PC-3 (cell line): ENCODE measurements around the gene CPD. TPM values are rescaled to one million over a fixed set of nuclear protein-coding genes. Genes with fewer than 3 reads are reported as not detected.

Experiments used
- ATAC-seq: fragments of 200-7000 bp; cut with Tn5 transposase; 2 replicates; pipeline ENCODE4 v1.9.1; 2020; ENCODE audit warnings: mild to moderate bottlenecking, moderate library complexity
- BruUV-seq: library from RNA; stranded (reverse); fragments of 400-500 nt; replicated peaks from 2 replicates; lab custom pipeline; 2021; lab: Mats Ljungman, UMichigan
- CTCF ChIA-PET: fragments of 300-600 bp; sonication (Branson Sonifier 250); formaldehyde crosslinking; loops from one replicate; lab custom pipeline; 2022; ENCODE audit warnings: antibody characterized with exemption; lab: Charles Lee
- POLR2A ChIA-PET: fragments of 300-600 bp; sonication (Branson Sonifier 250); formaldehyde crosslinking; loops from one replicate; lab custom pipeline; 2022; ENCODE audit warnings: antibody characterized with exemption; ENCODE audit not compliant: unreplicated experiment; lab: Charles Lee
- DNase-seq: peaks from one replicate; pipeline ENCODE4 v3.0.0-alpha.2; 2015
- H2AFZ ChIP-seq: fragments of 300-600 bp; sonication (generic); 2 replicates; pipeline ENCODE4 v1.6.0; 2016; ENCODE audit warnings: antibody characterized with exemption, low read length
- H3F3A ChIP-seq: fragments of 300-600 bp; sonication (generic); one replicate; pipeline ENCODE4 v1.6.0; 2017; ENCODE audit warnings: antibody characterized with exemption, low read length, control low read depth, mild to moderate bottlenecking; ENCODE audit not compliant: unreplicated experiment
- H3K27ac ChIP-seq: fragments of 300-600 bp; sonication (generic); 2 replicates; pipeline ENCODE4 v1.5.1; 2016; ENCODE audit warnings: mild to moderate bottlenecking, low read length
- H3K27me3 ChIP-seq: fragments of 300-600 bp; sonication (generic); 2 replicates; pipeline ENCODE4 v1.6.1; 2016; ENCODE audit warnings: low read length, mixed read lengths
- H3K36me3 ChIP-seq: fragments of 300-600 bp; sonication (generic); 2 replicates; pipeline ENCODE4 v1.6.1; 2016; ENCODE audit warnings: low read depth, mixed run types, low read length, mixed read lengths
- H3K4me1 ChIP-seq: fragments of 300-600 bp; sonication (generic); 2 replicates; pipeline ENCODE4 v1.5.1; 2016; ENCODE audit warnings: low read length; ENCODE audit not compliant: insufficient read depth
- H3K4me2 ChIP-seq: fragments of 300-600 bp; sonication (generic); 2 replicates; pipeline ENCODE4 v1.6.0; 2016; ENCODE audit warnings: low read length
- H3K4me3 ChIP-seq: fragments of 300-600 bp; sonication (generic); 2 replicates; pipeline ENCODE4 v1.5.1; 2016; ENCODE audit warnings: mild to moderate bottlenecking, low read length, mixed read lengths
- H3K79me2 ChIP-seq: fragments of 300-600 bp; sonication (generic); 2 replicates; pipeline ENCODE4 v1.6.1; 2017; ENCODE audit warnings: low read length, mixed read lengths
- H3K9ac ChIP-seq: fragments of 300-600 bp; sonication (generic); 2 replicates; pipeline ENCODE4 v1.6.0; 2016; ENCODE audit warnings: mild to moderate bottlenecking, low read length
- H3K9me2 ChIP-seq: fragments of 300-600 bp; sonication (generic); replicated peaks from 2 replicates; pipeline ENCODE4 v1.6.1; 2016; ENCODE audit warnings: mixed run types, low read length, mixed read lengths
- H3K9me3 ChIP-seq: fragments of 300-600 bp; sonication (generic); 2 replicates; pipeline ENCODE4 v1.6.1; 2016; ENCODE audit warnings: low read length, mixed read lengths
- H4K20me1 ChIP-seq: fragments of 300-600 bp; sonication (generic); 2 replicates; pipeline ENCODE4 v1.6.1; 2016; ENCODE audit warnings: low read length, mixed read lengths
- EZH2 ChIP-seq: fragments of 300-600 bp; sonication (generic); IDR thresholded peaks from one replicate; pipeline ENCODE4 v1.6.1; 2017; ENCODE audit warnings: antibody characterized with exemption, mild to moderate bottlenecking, low read length; ENCODE audit not compliant: unreplicated experiment
- EZH2phosphoT487 ChIP-seq: fragments of 300-600 bp; sonication (generic); IDR thresholded peaks from 2 replicates; pipeline ENCODE4 v1.6.1; 2018; ENCODE audit warnings: mild to moderate bottlenecking, antibody characterized with exemption, low read length, borderline replicate concordance
- intact Hi-C: fragments of 100-400 bp; cut with micrococcal nuclease; formaldehyde crosslinking; loops from 2 replicates; pipeline ENCODE4 v1.9.0; 2023
- total RNA-seq: library from RNA; depleted of rRNA; stranded (reverse); fragments of >200 nt; gene quantifications from 2 replicates; pipeline ENCODE4 v1.2.3, GENCODE V29; 2014
- TF ChIP-seq, protein P1 (sequence below): fragments of 300-600 bp; sonication (generic); conservative IDR thresholded peaks from 2 replicates; pipeline ENCODE4 v1.5.1; 2017; ENCODE audit warnings: antibody characterized with exemption, low read depth, mild to moderate bottlenecking, low read length

CPD gene
- total RNA-seq, 1 experiment from 2014 or later = 30.9 TPM

DNA sequence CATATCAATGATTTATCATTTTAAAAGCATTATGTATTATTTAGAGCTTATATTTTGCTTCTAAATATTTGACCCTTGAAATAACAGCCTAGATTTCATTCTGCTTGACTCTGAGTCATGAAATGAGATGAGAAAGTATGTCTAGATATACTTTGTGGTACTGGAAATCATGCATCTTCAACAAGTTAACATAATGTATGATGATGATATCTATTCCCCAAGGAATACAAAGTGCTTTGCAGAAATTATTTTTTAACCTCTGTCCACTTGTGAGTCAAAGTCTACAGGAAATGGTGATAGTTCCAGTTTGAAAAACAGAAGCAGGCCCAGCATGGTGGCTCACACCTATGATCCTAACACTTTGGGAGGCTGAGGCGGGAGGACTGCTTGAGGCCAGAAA lies 134.6 kb downstream of the CPD start:
- Histone ChIP-seq H4K20me1 (no peaks in the 10 kb centered on the region), H3K4me3 (no peak overlapping the region), H3K79me2 (no peaks in the 10 kb centered on the region), H3F3A (no peaks in the 10 kb centered on the region), H3K36me3 (peaks cover 2% of the 10 kb centered on the region; the same call in 1 of the 2 replicates), H3K27ac (no peak overlapping the region), H3K9ac (no peak overlapping the region), H3K9me2 (no peaks in the 10 kb centered on the region), H3K4me1 (no peaks in the 10 kb centered on the region), H3K4me2 (no peak overlapping the region), H3K9me3 (no peaks in the 10 kb centered on the region), H3K27me3 (no peaks in the 10 kb centered on the region), H2AFZ (no peak overlapping the region)
- no peak for ATAC-seq
- intact Hi-C loops = no loop called here
- CTCF ChIA-PET = interaction anchor here (0.7 kb wide), 1 partner anchor 184 kb away, joined by 4 read pairs; no protein-coding TSS in a partner anchor
- POLR2A ChIA-PET = no interaction called here
- no TSS peak for BruUV-seq
- TF ChIP-seq EZH2 (no peak), EZH2phosphoT487 (no peak)
- TF ChIP-seq, protein P1, sequence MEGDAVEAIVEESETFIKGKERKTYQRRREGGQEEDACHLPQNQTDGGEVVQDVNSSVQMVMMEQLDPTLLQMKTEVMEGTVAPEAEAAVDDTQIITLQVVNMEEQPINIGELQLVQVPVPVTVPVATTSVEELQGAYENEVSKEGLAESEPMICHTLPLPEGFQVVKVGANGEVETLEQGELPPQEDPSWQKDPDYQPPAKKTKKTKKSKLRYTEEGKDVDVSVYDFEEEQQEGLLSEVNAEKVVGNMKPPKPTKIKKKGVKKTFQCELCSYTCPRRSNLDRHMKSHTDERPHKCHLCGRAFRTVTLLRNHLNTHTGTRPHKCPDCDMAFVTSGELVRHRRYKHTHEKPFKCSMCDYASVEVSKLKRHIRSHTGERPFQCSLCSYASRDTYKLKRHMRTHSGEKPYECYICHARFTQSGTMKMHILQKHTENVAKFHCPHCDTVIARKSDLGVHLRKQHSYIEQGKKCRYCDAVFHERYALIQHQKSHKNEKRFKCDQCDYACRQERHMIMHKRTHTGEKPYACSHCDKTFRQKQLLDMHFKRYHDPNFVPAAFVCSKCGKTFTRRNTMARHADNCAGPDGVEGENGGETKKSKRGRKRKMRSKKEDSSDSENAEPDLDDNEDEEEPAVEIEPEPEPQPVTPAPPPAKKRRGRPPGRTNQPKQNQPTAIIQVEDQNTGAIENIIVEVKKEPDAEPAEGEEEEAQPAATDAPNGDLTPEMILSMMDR = no peak
- DNase-seq = no peak

DNA sequence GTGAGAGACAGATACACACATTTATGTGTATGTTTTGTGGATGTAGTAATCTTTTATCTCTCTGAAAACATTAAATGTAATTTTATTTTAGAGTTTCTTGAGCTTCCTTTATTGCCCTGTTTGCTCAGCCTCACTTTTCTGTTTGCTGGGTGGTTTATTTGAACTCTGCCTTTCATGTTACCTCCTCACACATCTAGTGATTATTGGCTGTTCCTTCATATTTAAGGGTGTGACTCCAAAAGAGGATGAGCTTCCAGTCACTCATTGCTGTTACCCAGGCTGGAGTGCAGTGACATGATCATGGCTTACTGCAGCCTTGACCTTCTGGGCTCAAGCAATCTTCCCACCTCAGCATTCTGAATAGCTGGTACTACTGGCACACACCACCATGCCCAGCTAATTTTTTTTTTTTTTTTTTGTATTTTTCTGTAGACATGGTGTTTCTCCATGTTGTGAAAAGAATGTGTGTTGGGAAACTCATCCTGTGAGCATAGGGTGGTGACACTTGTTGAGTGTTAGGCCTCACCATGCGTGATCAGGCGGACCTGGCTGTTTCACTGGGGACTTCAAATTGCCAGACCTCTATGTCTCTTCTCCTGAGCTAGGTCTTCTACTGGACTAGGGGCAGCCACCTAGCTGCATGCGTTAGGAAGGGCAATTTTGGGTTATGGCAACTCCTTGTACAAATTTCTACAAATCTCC lies 136.3 kb downstream of the CPD start:
- Histone ChIP-seq H3K79me2 (no peaks in the 10 kb centered on the region), H3K27ac (no peak overlapping the region), H3K4me1 (no peaks in the 10 kb centered on the region), H3K9me2 (no peaks in the 10 kb centered on the region), H3K36me3 (peaks cover 2% of the 10 kb centered on the region; the same call in 1 of the 2 replicates), H3K4me2 (no peak overlapping the region), H4K20me1 (no peaks in the 10 kb centered on the region), H3K9me3 (no peaks in the 10 kb centered on the region), H2AFZ (no peak overlapping the region), H3K9ac (no peak overlapping the region), H3K4me3 (no peak overlapping the region), H3F3A (no peaks in the 10 kb centered on the region), H3K27me3 (no peaks in the 10 kb centered on the region)
- CTCF ChIA-PET = no interaction called here
- no peak for ATAC-seq
- TF ChIP-seq EZH2 = no peak
- no peak for TF ChIP-seq EZH2phosphoT487
- TF ChIP-seq, protein P1 = no peak
- intact Hi-C loops = no loop called here
- BruUV-seq = no TSS peak
- POLR2A ChIA-PET = interaction anchor here (0.6 kb wide), 1 partner anchor 87 kb away, joined by 6 read pairs; no protein-coding TSS in a partner anchor
- DNase-seq = no peak

DNA sequence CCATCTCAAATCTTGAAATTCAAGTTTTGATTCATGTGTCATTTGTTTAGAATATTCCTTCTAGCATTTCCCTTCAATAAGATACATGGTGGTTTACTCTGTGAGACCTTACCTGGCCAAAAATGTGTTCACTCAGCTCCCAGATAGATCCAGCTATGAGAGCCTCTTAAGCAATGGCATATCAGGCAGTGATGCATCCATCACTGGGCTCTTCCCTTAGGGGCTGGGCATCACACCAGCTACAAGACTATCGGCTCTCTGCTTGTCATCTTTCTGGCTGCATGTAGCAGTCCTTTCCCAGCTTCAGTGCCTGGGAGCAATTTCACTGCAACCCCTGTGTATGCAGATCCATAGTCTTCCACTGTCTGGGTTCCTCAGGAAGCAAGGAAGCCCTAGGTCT lies 139.1 kb downstream of the CPD start:
- Histone ChIP-seq H3F3A (no peaks in the 10 kb centered on the region), H3K4me3 (no peak overlapping the region), H3K9ac (no peak overlapping the region), H3K27me3 (no peaks in the 10 kb centered on the region), H3K4me2 (no peak overlapping the region), H3K4me1 (no peaks in the 10 kb centered on the region), H3K79me2 (no peaks in the 10 kb centered on the region), H3K9me2 (no peaks in the 10 kb centered on the region), H3K36me3 (peaks cover 10% of the 10 kb centered on the region), H3K9me3 (no peaks in the 10 kb centered on the region), H4K20me1 (no peaks in the 10 kb centered on the region), H2AFZ (no peak overlapping the region), H3K27ac (no peak overlapping the region)
- DNase-seq (no peak), ATAC-seq (no peak)
- ChIA-PET POLR2A (no interaction called here), CTCF (no interaction called here)
- no TSS peak for BruUV-seq
- TF ChIP-seq EZH2phosphoT487 = no peak
- TF ChIP-seq, protein P1 = no peak
- TF ChIP-seq EZH2 = no peak
- intact Hi-C loops = no loop called here
